Duodenal mucosa (tissue), 2 donors: ENCODE results near the gene MXI1.

Experiments used
- H3K27ac ChIP-seq: one replicate; pipeline ENCODE4 v1.7.0; 2013; ENCODE audit warnings: low read depth, low read length
- H3K27me3 ChIP-seq, 2 donors: one replicate each; pipeline ENCODE4 v1.7.0; 2013; ENCODE audit warnings: low read length in 2 of 2, control low read depth in 1 of 2; ENCODE audit not compliant: insufficient read depth in 2 of 2, control insufficient read depth in 1 of 2
- H3K36me3 ChIP-seq, 2 donors: one replicate each; pipeline ENCODE4 v1.7.0; 2013; ENCODE audit warnings: low read length in 2 of 2, control low read depth in 1 of 2; ENCODE audit not compliant: insufficient read depth in 2 of 2, control insufficient read depth in 1 of 2
- H3K4me1 ChIP-seq, 2 donors: one replicate each; pipeline ENCODE4 v1.7.0; 2013; ENCODE audit warnings: low read length in 2 of 2, control low read depth in 1 of 2; ENCODE audit not compliant: insufficient read depth in 2 of 2, control insufficient read depth in 1 of 2
- H3K4me3 ChIP-seq, 2 donors: one replicate each; pipeline ENCODE4 v1.7.0; 2013; ENCODE audit warnings: low read length in 2 of 2, low read depth in 1 of 2
- H3K9ac ChIP-seq, 2 donors: one replicate each; pipeline ENCODE4 v1.7.0; 2013; ENCODE audit warnings: low read length in 2 of 2, low read depth in 1 of 2
- H3K9me3 ChIP-seq, 2 donors: one replicate each; pipeline ENCODE4 v1.7.0; 2013; ENCODE audit warnings: low read length in 2 of 2, control low read depth in 1 of 2; ENCODE audit not compliant: control insufficient read depth in 1 of 2

The MXI1 gene

GRCh38 chr10:110306452-110306768 lies 99.0 kb downstream of the MXI1 start:
- Histone ChIP-seq H3K36me3 (peaks cover 9 to 15% of the 10 kb centered on the region in 2 donors), H3K27ac (no peak overlapping the region), H3K4me3 (no peak overlapping the region), H3K9ac (no peak overlapping the region), H3K9me3 (no peaks in the 10 kb centered on the region), H3K27me3 (peaks cover 0 to 4% of the 10 kb centered on the region in 2 donors), H3K4me1 (peaks cover 17 to 26% of the 10 kb centered on the region in 2 donors)

- H3K4me3 ChIP-seq: no peak overlapping the region
- peaks cover 0 to 2% of the 10 kb centered on the region in 2 donors for H3K36me3 ChIP-seq
- H3K9ac ChIP-seq: no peak overlapping the region
- H3K4me1 ChIP-seq: peaks cover 10 to 19% of the 10 kb centered on the region in 2 donors
- H3K9me3 ChIP-seq: no peaks in the 10 kb centered on the region
- H3K27ac ChIP-seq: no peak overlapping the region
- H3K27me3 ChIP-seq: peaks cover 0 to 4% of the 10 kb centered on the region in 2 donors
Measured at GRCh38 chr10:110307805-110308204, 100.4 kb downstream of the MXI1 start.

- H3K4me1 ChIP-seq: peaks cover 0 to 6% of the 10 kb centered on the region in 2 donors
- H3K36me3 ChIP-seq: no peaks in the 10 kb centered on the region
- H3K27me3 ChIP-seq: peaks cover 3 to 13% of the 10 kb centered on the region in 2 donors
- H3K9ac ChIP-seq: no peak overlapping the region
- H3K4me3 ChIP-seq: no peak overlapping the region
- H3K9me3 ChIP-seq: no peaks in the 10 kb centered on the region
- H3K27ac ChIP-seq: no peak overlapping the region
Measured at GRCh38 chr10:110310741-110311140, 103.3 kb downstream of the MXI1 start.

- peaks cover 0 to 3% of the 10 kb centered on the region in 2 donors for H3K4me1 ChIP-seq
- no peak overlapping the region for H3K9ac ChIP-seq
- H3K4me3 ChIP-seq: no peak overlapping the region
- peaks cover 3 to 17% of the 10 kb centered on the region in 2 donors for H3K27me3 ChIP-seq
- H3K9me3 ChIP-seq: no peaks in the 10 kb centered on the region
- no peak overlapping the region for H3K27ac ChIP-seq
- no peaks in the 10 kb centered on the region for H3K36me3 ChIP-seq
Measured at GRCh38 chr10:110311357-110311949, 104.0 kb downstream of the MXI1 start.

- no peak overlapping the region for H3K27ac ChIP-seq
- peaks cover 0 to 3% of the 10 kb centered on the region in 2 donors for H3K4me1 ChIP-seq
- H3K9me3 ChIP-seq: no peaks in the 10 kb centered on the region
- no peak overlapping the region for H3K4me3 ChIP-seq
- no peak overlapping the region for H3K9ac ChIP-seq
- peaks cover 3 to 17% of the 10 kb centered on the region in 2 donors for H3K27me3 ChIP-seq
- no peaks in the 10 kb centered on the region for H3K36me3 ChIP-seq
Measured at GRCh38 chr10:110312206-110312605, 104.8 kb downstream of the MXI1 start.

GRCh38 chr10:110313674-110314073 lies 106.3 kb downstream of the MXI1 start:
- H3K9me3 ChIP-seq: no peaks in the 10 kb centered on the region
- H3K27me3 ChIP-seq: peaks cover 3 to 22% of the 10 kb centered on the region in 2 donors
- H3K4me1 ChIP-seq: no peaks in the 10 kb centered on the region
- no peak overlapping the region for H3K27ac ChIP-seq
- no peaks in the 10 kb centered on the region for H3K36me3 ChIP-seq
- H3K9ac ChIP-seq: no peak overlapping the region
- no peak overlapping the region for H3K4me3 ChIP-seq

- Histone ChIP-seq H3K27me3 (peaks cover under 1 to 16% of the 10 kb centered on the region in 2 donors), H3K36me3 (no peaks in the 10 kb centered on the region), H3K9me3 (no peaks in the 10 kb centered on the region), H3K9ac (no peak overlapping the region), H3K4me3 (no peak overlapping the region), H3K4me1 (no peaks in the 10 kb centered on the region), H3K27ac (no peak overlapping the region)
Measured at GRCh38 chr10:110317866-110318850, 110.8 kb downstream of the MXI1 start.

GRCh38 chr10:110321869-110322620 lies 114.6 kb downstream of the MXI1 start:
- H3K27ac ChIP-seq: no peak overlapping the region
- H3K9ac ChIP-seq: no peak overlapping the region
- H3K4me1 ChIP-seq: no peaks in the 10 kb centered on the region

GRCh38 chr10:110323503-110323902 lies 116.1 kb downstream of the MXI1 start:
- no peak overlapping the region for H3K27ac ChIP-seq
- peaks cover 0 to 6% of the 10 kb centered on the region in 2 donors for H3K4me1 ChIP-seq
- H3K9me3 ChIP-seq: no peaks in the 10 kb centered on the region
- peaks cover 3 to 10% of the 10 kb centered on the region in 2 donors for H3K27me3 ChIP-seq
- no peaks in the 10 kb centered on the region for H3K36me3 ChIP-seq
- no peak overlapping the region for H3K9ac ChIP-seq
- H3K4me3 ChIP-seq: no peak overlapping the region

More at GRCh38 chr10:110321869-110322620, 114.6 kb downstream of the MXI1 start:
- Histone ChIP-seq H3K9me3 (no peaks in the 10 kb centered on the region), H3K27me3 (peaks cover 3 to 14% of the 10 kb centered on the region in 2 donors), H3K36me3 (no peaks in the 10 kb centered on the region), H3K4me3 (no peak overlapping the region)
